Vagina (tissue), 2 donors: ENCODE measurements around the gene ATP5F1D.

Experiments
- POLR2A ChIP-seq, 2 donors: fragments of 450-650 bp; IDR thresholded peaks; one replicate each; pipeline ENCODE4 v1.6.1; 2017; ENCODE audit warnings: antibody characterized with exemption in 2 of 2, mild to moderate bottlenecking in 2 of 2, moderate library complexity in 2 of 2
- POLR2AphosphoS5 ChIP-seq, 2 donors: sonication (generic); formaldehyde crosslinking; IDR thresholded peaks; one replicate each; pipeline ENCODE4 v1.9.0; 2017; ENCODE audit warnings: antibody characterized with exemption in 2 of 2, mild to moderate bottlenecking in 2 of 2, low read depth in 1 of 2; ENCODE audit not compliant: insufficient read depth in 1 of 2
- TF ChIP-seq, protein P1 (sequence below), 3 experiments: fragments of 450-650 bp in 2 of 3; fragments of 200-600 bp in 1 of 3; sonication (generic) in 1 of 3; IDR thresholded peaks; one replicate each; pipeline ENCODE4 v1.5.1; 2017 to 2019; ENCODE audit warnings: antibody characterized with exemption in 3 of 3, mild to moderate bottlenecking in 2 of 3, moderate library complexity in 2 of 3

DNA sequence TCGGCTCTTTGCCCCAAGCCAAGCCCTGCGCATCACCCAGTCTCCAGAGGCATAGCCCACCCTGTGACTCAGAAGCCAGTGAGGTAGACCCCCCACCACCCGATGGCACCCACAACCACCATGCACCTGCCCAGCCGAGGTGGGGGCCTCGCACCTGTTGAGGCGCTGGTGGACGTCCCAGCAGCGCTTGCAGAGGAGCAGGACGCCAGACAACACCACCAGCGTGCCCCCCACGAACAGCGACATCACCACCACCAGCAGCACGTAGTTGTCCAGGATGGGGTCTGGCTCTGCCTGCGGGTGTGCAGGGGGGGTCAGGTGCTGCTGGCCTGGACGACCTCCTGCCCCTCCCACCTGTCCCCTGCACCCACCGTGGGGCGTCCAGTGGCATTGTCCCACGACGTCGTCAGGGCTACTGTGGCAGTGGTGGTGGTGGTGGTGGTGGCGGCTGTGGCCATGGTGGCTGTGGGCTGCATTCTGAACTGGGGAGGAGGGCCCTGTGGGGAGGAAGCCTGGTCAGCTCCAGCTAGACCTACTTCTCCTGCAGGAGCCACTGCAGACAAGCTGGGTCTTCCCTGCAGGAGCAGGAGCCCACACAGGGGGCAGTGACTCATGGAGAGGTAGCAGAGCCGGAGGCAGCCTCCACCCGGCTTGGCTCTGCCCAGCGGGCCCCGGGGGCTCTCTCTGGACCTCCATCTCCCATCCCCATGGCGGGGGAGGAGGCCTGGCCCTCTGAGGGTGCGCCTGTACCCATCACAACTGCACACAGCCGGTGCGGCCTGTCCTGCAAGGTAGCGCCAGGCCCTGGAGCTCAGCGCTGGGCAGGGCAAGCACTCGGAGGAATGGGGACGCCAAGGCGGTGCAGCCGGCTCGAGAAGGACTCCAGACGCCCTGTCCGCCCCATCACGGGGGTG lies 5.7 kb upstream of the ATP5F1D start:
- TF ChIP-seq, protein P1, sequence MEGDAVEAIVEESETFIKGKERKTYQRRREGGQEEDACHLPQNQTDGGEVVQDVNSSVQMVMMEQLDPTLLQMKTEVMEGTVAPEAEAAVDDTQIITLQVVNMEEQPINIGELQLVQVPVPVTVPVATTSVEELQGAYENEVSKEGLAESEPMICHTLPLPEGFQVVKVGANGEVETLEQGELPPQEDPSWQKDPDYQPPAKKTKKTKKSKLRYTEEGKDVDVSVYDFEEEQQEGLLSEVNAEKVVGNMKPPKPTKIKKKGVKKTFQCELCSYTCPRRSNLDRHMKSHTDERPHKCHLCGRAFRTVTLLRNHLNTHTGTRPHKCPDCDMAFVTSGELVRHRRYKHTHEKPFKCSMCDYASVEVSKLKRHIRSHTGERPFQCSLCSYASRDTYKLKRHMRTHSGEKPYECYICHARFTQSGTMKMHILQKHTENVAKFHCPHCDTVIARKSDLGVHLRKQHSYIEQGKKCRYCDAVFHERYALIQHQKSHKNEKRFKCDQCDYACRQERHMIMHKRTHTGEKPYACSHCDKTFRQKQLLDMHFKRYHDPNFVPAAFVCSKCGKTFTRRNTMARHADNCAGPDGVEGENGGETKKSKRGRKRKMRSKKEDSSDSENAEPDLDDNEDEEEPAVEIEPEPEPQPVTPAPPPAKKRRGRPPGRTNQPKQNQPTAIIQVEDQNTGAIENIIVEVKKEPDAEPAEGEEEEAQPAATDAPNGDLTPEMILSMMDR (IDR thresholded peaks at IDR 0.05) = no peak
- TF ChIP-seq POLR2AphosphoS5 (IDR thresholded peaks at IDR 0.05; ENCODE audit: insufficient read depth in 1 of 2, low read depth in 1 of 2) (peak in 1 of 2 donors; percentile 25), POLR2A (IDR thresholded peaks at IDR 0.05) (no peak)
